ENCODE results near the gene UBA1.
A peak's percentile ranks its signal among the peaks of the same experiment; 100 is the strongest.

Gene UBA1

DNA sequence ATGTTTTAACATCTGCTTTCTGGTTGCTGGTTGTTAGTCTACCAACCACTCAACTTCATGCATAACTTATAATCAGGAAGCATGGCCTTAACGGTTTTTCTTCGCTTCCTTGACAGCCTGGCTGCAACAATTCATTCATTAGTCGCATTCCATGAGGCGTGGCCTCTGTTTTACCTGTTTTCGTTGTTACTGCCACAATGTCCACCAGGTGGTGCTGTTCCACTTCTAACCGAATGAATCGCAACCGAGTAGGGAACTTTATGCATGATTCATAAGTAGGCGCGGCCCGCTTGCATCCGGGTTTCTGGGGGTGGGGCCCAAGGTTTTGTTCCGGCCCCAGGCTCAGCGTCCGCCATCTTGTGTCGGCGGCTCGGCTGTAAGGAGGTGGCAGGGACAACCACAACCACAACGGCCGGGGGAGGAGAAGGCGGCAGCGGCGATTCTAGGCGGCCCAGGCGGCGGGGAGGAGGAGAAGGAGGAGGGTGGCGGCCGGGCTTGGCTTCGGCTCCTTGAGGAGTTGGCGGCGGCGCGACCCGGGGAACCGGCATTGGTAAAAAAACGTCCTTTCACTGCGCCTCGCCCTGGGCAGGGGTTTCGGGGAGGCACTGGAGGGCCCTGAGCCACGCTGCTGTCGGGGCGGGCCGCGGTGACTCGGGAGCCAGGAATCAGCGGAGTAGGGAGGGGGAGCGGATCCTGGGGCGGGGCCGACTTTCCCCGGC, at the start of gene UBA1:
Gene UBA1 (plus strand): TSS at position 355 of the 719 bp plus-strand sequence. CDS start 4,974 bp downstream, outside the sequence.
- FAIRE-seq, result peak; percentile 90
- peak; percentile 83 for DNase-seq (ENCODE audit: low spot score)

- DNase-seq (ENCODE audit: low spot score), result no peak
These were observed 49.6 kb upstream of the UBA1 start for GRCh38 chrX:47143894-47144625.

DNA sequence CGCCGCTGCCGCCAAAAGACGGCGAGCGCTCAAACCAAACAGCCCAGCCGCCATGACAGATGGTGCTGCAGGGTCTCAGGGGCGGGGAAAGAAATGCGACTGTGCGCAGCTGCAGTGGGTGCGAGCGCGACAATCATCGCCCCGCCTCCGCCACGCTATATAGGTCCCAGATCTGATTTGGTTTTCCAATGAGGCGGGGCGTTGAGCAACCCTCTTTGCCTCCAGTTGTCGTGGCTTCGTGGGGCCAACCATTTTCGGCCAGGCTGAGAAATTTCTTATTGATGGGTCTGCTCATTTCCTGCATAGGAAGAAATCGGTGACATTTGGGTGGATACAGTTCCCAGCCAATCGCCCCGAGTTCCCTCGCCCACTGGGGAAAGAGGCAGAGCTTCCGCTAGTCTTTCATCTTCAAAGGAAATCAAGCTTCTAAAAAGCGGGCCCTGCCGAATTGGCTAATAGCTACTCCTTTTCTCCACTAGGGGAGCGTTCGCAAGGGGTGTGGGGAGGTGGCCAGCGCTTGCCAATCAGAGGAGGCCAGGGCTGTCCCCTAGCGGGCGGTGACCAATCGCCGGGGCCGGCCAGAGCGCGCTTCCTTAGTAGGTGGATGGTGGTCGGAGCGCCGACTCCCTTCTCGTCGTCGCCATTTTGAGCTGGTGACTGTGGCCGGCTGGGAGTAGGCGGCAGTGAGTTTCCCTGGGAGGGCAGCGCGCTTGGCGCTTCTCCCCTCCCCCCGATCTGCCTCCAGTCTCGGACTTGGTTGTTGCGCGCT, 48.8 kb upstream of the UBA1 start, which contains the start of the genes NDUFB11 and RBM10:
Gene NDUFB11 (minus strand): TSS at position 77 of the 769 bp plus-strand sequence. CDS start 23 bp downstream, at position 54.
Gene RBM10 (plus strand): TSS at position 596 of the 769 bp plus-strand sequence. CDS start 2,261 bp downstream, outside the sequence.
- DNase-seq (ENCODE audit: low spot score), result peak; percentile 86
- peak; percentile 92 for FAIRE-seq

More at GRCh38 chrX:47143894-47144625, 49.6 kb upstream of the UBA1 start:
- FAIRE-seq, result no peak

DNA sequence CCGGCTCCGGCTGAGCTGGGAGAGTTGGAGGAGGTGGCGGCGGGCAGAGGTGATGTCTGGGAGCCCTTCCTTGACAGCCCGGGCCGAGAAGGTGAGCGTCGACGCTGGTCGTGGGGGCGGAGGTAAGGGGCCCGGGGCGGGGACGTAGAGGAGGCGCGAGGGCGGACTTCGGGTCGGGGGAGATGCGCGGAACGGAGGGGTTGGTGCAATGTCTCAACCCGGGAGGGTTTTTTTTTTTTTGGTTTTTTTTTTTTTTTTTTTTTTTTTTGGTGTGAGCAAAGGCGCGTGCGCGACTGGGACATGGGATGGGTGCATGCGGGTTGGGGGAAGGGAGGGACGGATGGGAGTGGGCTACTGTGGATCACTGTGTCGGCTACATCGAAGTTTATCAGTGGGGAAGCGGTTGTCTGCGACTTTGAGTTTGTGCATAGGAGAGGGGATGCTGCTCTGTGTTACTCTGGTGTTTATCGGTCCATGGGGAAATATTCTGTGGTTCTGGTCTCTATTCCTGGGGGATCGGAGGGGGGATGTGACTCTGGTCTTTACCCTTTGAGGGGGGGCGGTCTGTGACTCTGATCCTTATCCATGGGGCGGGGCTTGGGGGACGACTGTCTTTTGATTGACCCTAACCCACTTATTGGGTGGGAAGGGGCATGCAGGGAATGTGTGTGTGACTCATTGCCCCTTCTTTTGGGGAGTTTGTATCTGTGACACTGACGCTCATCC, 48.1 kb upstream of the UBA1 start:
- FAIRE-seq (no peak), DNase-seq (ENCODE audit: low spot score) (no peak)

DNA sequence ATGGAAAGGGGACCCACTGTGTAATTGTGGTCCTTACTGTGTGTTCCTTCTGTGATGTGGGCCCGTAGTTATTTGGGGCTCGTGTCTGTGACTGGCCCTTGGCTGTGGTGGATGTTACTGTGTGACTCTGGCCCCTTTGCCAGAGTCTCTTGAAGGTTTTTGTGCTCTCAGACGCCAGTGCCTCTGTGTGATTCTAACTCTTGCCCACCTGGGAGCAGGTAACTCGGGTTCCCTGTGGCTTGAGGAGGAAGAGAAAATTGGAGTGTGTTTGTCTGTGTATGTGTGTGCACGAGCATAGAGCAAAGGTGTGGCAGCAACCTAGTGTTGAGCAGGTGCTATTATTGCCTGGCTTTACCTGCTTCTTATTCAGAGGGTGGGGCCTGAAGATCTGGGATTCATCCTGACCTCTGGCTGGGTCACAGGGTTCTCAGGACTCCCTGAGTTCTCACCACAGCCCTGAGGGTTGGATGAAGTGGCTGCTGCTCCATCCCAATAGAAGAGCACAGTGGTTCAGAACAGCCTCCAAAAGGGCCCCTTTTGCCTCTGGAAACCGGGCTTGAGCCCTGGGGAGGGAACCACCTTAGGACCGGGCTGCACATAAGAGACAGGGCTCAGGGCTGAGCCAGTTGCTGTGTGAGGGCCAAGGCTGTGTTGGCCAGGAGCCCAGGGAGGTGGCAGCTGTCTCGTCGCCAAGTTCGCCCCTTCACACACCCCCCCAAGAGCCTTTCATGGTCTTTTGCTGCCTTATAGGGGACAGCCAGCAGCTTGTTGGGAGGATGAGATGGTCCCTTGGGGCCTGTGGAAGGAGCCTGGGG, 47.3 kb upstream of the UBA1 start:
- DNase-seq (ENCODE audit: low spot score), result no peak

DNA sequence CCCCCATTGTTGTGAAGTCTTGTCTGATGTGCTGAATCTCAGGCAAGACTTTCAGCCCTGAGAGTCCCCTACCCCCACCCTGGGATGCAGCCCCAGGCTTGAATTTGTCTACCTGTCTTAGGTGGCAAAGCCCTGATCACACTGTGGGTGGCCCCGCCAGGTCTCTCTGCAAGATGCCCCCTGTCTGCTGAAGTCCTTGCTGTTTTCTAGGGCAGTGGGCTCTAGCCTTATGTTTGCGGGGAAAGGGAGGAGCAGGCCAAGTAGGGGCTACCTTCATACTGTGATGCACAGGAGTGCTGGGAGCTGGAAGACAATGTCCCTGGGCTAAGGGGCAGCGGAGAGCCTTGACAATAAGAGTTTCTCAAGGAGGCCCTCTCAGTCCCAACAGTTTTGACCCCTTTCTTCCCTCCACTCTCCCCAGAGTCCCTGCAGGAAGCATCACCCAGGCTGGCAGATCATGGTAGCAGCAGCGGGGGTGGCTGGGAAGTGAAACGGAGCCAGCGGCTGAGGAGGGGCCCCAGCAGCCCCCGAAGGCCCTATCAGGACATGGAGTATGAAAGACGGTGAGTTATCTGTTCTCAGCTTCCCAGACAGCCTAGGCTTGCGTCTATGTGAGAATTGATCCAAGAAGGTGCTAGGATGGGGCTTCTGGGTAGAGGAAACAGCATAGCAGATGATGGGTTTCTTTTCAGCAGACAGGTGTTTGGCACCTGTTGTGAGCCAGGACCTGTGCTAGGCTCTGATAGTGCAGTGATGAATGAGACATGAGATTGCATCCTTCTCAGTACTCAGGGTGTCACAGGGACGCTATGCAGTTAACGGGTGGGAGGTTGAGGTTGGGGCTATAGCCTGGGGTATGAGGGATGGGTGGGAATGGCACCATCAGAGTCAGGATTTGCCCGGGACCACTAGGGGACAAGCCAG, 46.4 kb upstream of the UBA1 start:
- FAIRE-seq (no peak), DNase-seq (ENCODE audit: low spot score) (no peak)

More for the DNA sequence above, 47.3 kb upstream of the UBA1 start:
- FAIRE-seq, result no peak

DNA sequence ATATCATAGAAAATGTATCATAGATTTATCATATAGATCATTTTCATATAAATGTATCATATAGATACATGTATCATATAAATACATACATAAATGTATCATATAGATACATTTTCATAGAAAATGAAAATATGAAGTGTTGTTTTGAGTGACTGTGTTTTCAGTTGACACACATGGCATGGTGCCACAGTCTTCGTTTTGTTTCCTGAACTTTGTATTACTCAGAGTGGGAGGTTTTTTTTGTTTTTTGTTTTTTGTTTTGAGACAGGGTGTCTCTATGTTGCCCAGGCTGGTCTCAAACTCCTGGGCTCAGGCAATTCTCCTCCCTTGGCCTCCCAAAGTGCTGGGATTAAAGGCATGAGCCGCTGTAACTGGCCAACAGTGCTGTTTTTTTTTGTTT, 44.7 kb upstream of the UBA1 start:
- FAIRE-seq (no peak), DNase-seq (ENCODE audit: low spot score) (no peak)

DNA sequence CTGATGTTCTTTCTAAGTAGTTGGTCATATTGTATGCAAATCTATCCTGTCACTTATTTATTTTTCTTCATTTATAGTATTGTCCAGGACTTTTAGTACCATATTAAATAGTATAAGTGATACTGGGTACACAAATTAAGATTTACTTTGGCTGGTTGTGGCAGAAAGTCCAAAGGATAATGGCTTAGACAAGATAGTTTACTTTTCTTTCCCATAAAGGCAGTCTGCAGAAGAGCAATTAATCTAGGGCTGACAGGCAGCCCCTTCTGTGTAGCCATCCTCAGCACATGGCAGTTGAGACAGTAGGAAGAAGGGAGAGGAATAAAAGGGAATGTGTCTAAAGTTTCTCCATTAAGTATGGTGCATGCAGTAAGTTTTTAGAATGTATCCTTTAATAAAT, 42.2 kb upstream of the UBA1 start:
- FAIRE-seq (no peak), DNase-seq (ENCODE audit: low spot score) (no peak)

DNA sequence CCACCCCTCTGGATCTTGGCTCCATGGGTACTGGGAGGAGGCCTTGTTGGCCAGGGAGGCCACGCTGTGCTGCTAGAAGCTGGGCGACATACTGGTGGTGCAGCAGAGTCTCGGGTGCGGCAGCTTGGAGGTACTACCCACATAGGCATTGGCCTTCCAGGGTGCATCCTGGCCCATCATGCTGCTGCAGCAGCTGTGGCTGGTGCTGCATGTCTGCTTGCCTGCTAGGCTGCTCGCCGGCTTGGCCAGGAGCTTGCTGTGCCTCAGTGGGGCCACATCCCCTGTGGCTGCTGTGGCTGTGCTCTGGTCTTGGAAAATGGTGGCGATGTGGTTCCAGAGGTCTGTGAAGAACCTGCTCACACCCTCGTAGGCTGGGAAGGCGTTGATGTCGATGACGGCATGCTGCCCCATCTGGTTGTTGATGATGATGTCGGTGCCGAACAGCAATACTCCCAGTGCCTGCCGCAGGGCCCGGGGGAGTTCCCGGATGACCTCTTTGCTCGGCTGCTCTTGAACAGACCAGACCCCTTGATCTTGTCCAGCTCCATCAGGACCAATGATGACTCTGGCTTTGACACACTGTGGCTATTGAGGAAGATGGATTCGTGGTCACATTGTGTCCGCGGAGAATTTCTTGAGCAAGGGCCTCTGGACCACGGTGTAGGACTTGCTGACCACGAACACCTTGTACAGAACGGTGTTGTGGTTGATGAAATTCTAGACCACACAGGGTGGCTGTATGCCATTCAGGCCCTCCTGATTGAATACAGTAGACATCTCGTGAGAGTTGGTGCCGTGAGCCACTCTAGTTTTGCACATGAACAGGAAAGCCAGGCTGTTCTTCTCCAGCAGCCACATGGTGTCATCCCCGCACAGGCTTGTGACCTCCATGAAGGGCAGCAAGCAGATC, 36.8 kb upstream of the UBA1 start:
- FAIRE-seq (no peak), DNase-seq (ENCODE audit: low spot score) (no peak)

DNA sequence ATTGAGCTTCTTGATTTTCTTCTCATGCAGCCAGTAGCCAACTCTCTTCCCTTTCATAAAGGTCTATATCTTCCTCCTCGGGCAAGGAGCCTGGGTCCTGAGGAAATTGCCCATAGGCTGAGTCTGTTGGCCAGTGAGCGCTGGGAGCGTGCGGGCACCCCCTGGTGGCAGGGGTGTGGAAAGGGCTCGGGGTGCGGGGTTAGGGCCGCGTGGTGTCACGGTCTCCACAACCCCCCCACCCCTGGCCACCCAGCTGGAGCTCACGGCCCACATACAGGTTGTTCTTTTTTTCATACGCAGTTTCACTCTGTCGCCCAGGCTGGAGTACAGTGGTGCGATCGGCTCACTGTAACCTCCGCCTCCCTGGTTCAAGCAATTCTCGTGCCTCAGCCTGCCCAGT, 35.5 kb upstream of the UBA1 start:
- DNase-seq (ENCODE audit: low spot score), result no peak
- FAIRE-seq, result no peak

DNA sequence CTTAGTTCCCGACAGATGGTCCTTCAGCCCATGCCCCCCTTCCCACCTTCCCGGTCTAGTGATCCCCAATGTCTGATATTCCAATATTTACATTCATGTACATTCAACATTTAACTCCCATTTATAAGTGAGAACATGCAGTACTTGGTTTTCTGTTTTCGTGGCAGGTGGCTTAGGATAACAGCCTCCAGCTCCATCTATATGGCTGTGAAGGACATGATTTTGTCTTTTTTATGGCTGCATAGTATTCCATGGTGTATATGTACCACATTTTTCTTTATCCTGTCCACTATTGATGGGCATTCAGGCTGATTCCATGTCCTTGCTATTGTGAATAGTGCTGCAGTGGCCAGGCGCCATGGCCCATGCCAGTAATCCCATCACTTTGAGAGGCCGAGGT, 34.8 kb upstream of the UBA1 start:
- DNase-seq (ENCODE audit: low spot score) (no peak), FAIRE-seq (no peak)

DNA sequence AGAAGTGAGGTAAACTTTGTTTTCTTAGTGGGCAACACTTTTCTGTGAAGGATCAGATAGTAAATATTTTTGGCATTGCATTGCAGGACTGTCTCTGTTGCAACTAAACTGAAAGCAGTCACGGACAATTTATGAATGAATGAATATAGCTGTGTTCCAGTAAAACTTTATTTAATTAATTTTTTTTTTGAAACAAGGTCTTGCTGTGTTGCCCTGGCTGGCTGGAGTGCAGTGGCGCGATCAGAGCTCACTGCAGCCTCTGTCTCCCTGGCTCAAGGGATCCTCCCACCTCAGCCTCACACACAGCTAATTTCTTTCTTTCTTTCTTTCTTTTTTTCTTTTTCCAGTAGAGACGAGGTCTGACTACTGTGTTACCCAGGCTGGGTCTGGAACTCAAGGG, 32.8 kb upstream of the UBA1 start:
- FAIRE-seq, result no peak

GRCh38 chrX:47162927-47163583, 30.6 kb upstream of the UBA1 start:
- DNase-seq (ENCODE audit: low spot score) (no peak), FAIRE-seq (no peak)

More for the DNA sequence above, 32.8 kb upstream of the UBA1 start:
- DNase-seq (ENCODE audit: low spot score), result no peak

DNA sequence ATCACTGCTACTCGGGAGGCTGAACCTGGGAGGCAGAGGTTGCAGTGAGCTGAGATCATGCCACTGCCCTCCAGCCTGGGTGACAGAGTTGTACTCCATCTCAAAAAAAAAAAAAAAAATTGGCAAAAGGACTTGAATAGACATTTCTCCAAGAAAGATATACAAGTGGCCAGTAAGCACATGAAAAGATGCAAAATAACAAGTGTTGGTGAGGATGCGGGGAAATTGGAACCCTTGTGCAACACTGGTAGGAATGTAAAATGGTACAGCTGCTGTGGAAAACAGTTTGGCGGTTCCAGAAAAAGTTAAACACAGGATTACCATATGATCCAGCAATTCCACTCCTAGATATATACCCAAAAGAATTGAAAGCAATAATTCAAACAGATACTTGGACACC, 29.2 kb upstream of the UBA1 start:
- no peak for FAIRE-seq
- no peak for DNase-seq (ENCODE audit: low spot score)

DNA sequence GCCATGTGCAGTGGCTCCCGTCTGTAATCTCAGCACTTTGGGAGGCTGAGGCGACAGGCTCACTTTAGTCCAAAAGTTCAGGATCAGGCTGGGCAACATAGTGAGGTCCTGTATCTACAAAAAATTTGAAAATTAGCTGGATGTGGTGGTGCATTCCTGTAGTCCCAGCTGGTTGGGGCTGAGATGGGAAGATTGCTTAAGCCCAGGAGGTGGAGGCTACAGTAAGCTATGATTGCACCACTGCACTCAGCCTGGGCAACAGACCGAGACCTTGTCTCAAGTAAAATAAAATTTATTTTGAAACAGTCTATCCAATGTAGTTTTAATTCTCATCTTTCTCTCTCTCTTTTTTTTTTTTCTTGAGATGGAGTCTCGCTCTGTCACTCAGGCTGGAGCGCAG, 27.5 kb upstream of the UBA1 start:
- DNase-seq (ENCODE audit: low spot score) (no peak), FAIRE-seq (no peak)

DNA sequence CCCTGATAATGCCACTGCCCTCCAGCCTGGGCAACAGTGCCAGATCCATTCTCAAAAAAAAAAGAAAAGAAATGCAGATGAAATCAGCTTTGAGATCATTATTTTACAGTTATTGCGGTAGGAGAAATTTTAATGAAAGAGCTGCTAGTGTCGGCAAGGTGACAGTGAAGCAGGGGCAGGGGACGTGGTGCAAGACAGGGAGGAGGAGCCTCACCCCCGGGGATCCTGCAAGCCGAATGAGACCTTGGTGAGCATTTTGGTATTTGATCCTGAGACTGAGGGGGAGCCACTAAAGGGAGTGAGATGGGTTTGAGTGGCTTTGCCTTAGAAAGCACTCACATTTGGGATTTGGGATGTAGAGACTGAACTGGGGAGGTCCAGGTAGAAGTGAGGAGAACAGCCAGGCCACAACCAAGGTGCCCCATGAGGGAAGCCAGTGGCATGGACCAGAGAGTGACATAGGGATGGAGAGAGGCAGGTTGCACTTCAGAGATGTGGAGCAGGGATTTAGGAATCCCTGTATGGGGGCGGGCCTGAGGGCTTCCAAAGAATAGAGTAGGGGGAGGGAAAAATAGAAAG, 25.0 kb upstream of the UBA1 start:
- FAIRE-seq, result no peak
- DNase-seq (ENCODE audit: low spot score), result no peak

DNA sequence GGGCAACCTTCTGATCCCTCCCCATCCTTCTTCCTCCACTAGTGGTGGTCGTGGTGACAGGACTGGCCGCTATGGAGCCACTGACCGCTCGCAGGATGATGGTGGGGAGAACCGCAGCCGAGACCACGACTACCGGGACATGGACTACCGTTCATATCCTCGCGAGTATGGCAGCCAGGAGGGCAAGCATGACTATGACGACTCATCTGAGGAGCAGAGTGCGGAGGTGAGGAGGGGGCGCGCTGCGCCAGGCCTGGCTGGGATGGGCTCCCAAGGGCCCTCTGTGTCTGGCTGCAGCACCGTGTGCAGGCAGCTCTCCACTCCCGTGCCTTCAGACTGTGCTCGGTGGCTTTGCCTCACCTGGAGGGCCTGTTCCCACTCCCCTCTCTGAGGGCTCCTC, 24.4 kb upstream of the UBA1 start:
- FAIRE-seq (no peak), DNase-seq (ENCODE audit: low spot score) (no peak)
